Stimulated activated CD4-positive, alpha-beta T cell treated with anti-CD3 and anti-CD28 coated beads, Interleukin-1b, Interleukin-23, amount 100 ng/mL, for 48 hours (primary cell): ENCODE data around the gene LMX1B.
"Not testable (repeated sequence)": the region's sequence is repeated elsewhere in the genome, so short reads cannot be mapped to it uniquely, and the experiment has no call there.

Experiments
- DNase-seq: peaks from one replicate; pipeline ENCODE4 v3.0.0-alpha.2; 2020

LMX1B gene

DNA sequence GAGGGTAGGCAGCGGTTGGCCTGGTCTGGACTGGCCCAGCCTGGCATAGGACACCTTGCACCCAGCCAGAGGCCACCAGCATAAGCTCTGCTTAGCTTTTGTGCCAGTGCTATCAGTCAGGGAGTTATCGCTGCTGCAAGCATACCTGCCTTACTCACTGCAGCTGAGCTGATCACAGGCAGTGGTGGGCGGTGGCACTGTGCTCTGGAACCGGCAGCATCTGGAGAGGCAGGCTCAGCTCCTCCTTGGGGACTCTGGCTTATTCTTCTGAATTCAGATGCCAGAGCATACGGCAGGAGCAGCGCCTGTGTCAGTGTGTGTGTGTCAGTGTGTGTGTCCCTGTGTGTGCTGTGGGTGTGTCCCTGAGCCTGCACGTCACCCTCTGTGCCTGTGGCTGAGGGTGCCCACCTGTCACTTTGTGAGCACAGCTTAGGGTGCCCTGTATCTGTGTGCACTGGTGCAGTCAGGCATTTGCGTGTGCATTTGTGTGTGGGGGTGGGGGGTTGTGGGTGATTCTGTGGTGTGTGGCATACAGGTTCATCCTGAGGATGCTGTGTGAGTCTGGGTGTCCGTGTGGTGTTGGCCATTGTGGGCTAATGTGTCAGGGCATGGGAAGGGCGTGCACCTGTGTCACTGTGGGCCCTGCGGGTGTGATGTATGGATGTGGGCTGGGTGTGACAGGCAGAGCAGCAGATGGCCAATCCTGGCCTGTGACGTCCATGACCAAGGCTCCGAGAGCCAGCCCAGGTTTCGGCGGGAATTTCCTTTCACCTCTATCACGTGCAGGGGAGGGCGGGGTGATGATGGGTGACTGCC lies 23.5 kb downstream of the LMX1B start:
- DNase-seq: no peak

DNA sequence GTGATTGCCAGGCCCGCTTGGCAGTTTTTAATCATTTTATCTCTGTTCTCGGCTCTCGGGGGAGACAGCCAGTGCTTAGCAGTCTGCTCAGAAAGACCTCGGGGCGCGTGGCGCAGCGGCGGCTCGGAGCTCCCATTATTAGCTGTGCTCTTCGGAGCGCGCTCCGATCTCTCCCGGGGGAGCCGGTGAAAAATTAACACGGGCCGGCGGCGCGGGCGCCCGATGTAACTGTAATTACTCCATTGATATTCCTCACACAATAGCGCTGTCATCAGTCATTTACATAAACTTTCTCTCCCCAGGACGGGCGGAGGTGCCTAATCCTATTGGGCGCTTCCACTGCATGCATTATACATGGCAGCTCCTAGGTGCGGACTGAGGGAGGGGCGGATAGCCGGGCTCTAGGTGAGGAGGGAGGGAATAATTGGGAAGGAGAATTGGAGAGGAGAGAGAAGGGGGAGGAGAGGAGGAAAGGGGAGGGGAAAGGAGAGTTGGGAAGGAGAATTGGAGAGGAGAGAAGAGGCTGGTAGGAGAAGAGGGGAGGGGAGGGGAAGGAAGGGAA lies 24.9 kb downstream of the LMX1B start:
- DNase-seq: no peak

DNA sequence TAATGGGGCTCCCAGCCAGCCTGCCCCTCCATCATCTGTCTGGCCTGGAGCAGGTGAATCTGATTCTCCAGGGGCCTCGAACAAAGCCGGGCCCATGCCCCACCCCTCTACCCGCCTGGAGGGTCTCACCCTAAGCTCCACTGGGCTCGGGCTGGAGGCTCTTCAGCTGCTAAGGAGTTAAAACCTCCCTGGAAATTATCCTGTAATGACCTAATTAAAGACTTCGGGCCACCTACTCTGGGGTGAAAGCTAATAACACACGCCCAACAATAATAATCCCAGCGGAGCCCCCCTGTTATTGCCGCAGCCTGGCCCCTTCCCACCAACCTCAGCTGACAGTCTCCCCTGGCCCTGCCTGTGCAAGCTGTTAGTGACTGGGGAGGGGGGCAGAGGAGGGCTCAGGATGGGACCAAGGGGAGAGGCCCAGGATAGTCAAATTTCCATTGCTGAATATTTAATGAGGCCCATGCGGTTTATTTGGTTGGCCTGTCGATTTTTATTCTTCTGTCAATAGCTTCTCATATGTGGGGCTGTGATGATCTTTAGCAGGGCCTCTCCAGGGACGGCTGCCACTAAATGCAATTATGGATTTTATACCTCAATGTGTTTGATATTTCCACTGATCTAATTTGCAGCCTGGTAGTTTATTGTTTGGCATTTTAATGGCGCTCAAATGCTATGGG lies 25.7 kb downstream of the LMX1B start:
- no peak for DNase-seq

DNA sequence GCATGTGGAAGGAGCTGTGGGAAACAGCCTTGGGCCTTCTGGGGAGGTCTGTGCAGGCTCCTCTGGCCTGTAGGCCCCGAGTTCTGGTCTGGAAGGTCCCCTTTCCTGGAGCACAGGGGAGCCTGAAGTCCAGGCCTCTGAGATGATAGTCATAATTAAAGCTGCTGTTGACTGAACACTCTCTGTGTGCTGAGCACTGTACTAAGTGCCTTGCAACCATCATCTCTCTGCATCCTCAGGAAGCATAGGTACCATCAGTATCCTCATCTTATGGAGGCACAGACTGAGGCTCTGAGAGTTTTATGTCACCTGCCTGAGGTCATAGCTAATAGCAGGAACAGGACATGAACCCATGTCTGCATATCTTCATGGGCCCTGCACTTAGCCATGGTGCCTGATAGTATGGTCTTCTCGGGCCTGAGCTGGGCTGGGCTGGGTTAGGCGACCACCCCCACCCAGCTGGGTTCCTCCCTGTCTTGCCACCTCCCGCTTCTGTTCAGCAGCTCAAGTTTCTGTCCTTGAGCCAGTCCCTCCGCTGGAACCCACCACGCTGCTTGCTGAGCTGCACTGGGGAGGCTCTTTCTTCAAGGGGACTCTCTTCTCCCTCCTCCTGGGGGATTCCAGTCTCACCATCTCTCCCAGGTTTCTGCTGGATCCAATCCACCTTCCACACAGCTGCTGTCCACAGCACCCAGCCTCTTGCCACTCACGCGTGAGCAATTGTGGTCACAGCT lies 27.6 kb downstream of the LMX1B start:
- DNase-seq: no peak

DNA sequence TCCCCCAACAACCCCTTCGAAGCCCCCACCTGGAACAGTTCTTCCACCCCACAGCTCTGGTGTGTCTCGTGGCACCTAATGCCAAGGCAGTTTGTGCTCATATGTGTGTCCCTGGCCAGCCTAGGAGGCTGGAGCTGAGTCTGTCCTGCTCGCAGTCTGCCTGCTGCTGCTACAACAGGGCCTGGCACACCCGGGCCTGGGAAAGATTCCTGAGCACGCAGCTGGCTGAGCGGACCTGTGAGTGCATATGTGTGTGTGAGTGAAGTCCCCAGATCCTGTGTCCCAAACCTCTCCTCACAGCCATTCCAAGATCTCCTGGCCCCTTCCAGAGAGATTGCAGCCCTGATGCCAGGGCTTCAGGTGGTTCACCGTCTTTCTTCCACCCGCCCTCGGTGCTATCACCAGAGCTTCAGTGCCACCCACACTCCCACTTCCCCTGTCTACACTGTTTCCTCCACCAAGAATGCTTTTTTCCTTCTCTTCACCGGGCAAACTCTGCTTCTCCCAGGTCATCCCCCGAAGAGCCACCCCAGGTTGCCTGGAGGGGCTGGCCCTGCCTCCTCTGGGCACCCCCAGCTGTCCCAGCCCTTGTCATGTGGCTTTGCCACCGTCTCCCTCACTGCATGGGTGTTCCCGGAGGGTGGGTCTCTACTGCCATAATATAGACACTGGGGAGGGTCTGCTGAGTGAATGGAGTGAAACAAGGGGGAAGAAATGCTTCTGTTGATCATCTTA lies 28.4 kb downstream of the LMX1B start:
- DNase-seq: no peak

GRCh38 chr9:126642839-126643238 lies 29.1 kb downstream of the LMX1B start:
- no peak for DNase-seq

DNA sequence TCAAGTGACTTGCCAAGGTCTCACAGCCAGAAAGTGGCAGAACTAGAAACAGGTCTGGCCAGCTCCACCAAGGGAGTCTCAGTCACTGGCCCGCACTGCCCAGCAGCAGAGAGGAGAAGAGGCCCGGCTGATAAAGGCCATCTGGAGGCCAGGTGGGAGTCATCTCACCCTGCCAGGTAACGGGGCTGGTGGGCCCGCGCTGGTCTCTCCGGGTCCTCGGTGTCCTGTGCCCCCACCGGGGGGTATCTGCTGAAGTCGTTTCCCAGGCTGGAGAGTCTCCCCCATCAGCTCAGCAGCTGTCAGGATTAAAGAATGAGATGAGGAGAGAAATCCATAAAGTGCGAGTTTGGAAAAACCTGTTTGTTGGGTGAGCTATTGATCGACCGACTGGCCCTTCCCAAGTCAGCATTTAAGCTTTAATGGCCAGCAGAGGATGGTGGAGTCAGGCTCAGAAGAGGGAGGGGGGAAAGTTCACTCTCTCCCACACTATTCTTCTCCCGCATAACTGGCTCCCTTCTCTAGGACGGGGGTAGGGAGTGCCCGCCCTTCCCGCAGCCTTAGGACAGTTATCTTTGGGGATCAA lies 30.3 kb downstream of the LMX1B start:
- DNase-seq: no peak

DNA sequence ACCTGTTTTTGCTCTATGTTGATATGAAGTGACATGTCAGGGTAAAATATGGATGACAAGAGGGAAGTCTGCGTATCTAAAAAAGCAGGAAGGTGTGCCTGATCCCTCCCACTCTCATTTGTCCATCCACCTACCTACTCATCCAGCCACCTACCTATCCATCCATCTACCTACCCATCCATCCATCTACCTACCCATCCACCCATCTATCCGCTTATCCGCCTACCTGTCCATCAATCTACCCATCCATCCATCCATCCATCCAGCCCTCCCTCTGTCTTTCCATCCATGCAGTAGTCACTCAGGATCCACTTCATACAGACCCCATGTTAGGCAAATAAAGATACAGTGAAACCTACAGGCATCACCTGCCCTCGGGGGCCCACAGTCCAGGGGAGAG lies 32.4 kb downstream of the LMX1B start:
- no peak for DNase-seq

- DNase-seq: no peak
These were observed 34.1 kb downstream of the LMX1B start for GRCh38 chr9:126647585-126648411.

GRCh38 chr9:126649477-126649876 lies 35.7 kb downstream of the LMX1B start:
- DNase-seq: no peak

- DNase-seq: no peak
These were observed 36.9 kb downstream of the LMX1B start for GRCh38 chr9:126650404-126651341.

DNA sequence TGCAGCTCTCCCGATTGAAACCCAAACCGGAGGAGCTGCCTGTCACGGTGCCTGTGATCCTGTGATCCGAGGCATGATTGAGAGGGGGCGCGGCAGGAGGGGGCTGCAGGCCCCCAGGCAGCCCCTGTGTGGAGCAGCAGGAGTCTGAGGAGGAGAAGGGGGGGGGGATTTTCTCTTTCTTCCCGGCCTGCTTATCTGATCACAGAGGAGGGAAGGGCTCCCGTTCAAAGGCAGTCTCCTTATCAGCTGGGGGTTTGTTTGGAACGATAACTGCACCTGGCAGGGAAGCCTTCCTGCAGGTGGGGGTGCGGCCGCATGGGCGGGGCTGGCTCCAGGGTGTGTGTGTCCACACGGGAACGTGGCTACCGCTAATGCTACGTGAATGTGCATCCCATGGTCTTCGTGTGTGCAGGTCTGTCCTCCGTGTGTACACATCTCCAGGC lies 38.4 kb downstream of the LMX1B start:
- no peak for DNase-seq

- no peak for DNase-seq
These were observed 40.4 kb downstream of the LMX1B start for GRCh38 chr9:126654124-126654523.

DNA sequence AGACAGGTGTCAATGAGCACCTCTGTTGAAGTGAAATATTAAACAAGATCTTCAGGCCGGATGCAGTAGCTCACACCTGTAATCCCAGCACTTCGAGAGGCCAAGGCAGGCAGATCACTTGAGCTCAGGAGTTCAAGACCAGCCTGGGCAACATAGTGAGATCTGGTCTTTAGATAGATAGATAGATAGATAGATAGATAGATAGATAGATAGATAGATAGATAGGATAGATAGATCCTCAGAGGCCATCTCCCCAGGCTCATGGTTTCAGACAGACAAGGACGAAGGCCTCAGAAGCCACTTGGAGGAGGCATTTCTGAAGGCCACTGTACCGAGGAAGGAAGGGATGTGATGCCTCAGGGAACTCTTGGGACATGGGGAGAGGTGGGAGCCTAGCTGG lies 42.5 kb downstream of the LMX1B start:
- not testable (repeated sequence) for DNase-seq

DNA sequence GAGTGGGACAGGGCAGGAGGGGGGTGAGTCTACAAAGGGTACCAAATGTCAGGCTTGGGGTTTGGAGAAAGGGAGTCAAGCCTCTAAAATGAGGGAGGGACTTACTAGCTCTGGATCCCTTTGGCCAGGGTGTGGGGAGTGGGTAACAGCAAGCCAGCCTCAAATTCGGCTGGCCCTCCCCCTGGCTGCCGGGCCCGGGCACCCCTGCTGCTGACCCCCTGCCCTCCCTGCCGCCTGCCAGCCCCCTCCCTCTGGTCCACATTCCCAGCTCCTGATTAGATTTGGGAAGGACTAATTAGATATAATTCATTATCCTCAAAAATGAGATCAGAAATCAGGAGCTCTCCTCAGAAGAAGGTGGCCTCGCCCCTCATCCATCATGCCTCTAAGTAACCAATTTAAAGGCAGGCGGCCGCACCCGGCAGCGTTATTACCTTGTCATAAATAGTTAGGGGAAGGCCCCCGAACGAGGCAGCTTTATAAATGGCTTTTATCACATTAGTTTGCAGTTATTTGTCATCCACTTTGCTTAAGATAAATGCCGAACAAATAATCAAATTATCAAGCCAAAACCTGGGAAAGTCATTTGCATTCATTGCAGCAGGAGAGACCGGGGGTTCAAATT lies 44.6 kb downstream of the LMX1B start:
- no peak for DNase-seq

DNA sequence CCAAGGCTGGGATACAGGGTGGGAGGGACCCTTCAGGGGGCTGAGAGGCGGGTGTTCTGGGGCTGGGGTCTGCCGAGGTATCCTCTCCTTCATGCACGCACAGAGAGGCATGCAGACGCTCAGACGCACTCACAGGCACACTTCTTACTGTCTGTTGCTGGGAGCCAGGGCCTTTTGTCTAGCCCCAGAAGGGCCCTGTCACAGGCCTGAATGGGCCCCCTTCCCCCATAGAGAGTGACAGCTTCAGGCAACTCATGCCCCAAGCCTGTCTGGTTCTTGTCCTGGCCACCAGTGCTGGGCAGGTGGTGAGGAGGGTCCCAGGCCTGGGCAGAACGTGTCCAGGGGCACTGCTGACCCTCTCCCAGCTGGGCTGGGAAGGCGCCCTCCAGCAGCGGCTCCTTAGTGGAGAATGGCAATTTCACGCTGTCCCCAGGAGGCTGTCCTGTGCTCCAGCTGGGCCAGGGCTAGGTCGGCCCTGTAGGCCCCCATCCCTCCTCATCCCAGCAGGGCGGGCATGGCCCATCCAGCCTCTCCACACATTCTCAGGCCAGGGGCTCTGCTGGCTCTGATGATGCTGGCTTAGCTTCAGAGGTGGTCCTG lies 45.3 kb downstream of the LMX1B start:
- DNase-seq: no peak

DNA sequence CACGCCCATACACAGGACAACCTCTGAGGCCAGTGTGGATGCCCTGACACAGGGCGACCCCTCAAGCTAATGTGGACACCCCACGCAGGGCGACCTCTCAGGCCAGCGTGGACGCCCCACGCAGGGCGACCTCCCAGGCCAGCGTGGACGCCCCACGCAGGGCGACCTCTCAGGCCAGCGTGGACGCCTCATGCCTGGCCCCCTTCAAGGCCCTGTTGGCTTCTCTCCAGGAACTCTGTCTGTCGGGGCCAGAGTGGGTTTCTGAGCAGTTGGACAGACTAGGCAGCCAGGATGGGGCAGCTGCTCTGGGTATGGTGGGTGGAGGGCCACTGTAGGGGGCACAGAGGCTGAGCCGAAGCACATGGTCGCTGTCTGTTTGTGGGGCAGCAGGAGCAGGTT lies 47.4 kb downstream of the LMX1B start:
- DNase-seq: no peak

DNA sequence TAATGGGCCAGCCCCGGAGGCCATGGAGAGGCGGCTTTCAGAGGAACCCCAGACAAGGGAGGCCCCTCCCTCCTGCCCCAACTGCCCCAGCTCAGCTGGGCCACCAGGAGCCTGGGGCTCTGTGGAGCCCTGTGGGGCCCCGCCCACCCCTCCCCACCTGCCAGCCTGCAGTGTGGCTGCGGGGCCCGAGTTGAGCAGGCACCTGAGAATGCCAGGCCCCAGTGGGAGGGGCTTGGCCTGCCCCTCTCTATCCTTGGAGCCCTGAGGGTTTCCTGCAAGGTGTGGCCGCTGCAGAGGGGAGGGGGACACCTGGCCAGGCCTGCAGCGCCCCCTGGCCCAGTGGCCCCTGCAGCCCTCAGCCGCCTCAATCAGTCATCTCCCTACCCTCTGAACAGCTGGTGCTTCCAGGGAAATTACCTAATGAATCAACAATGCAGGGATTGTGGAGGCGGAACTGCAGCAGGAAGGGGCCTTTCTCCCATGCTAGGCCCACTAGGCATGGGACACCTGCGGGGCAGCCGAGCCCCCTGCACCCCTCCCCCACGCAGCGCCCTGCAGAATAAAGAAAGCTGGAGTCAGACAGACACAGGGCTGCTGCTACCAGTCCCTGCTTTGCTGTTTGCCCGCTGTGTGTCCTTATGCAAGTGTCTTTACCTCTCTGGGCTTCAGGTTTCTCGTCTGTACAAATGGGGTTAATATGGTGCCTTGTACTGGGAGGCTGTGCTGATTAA lies 48.0 kb downstream of the LMX1B start:
- no peak for DNase-seq

DNA sequence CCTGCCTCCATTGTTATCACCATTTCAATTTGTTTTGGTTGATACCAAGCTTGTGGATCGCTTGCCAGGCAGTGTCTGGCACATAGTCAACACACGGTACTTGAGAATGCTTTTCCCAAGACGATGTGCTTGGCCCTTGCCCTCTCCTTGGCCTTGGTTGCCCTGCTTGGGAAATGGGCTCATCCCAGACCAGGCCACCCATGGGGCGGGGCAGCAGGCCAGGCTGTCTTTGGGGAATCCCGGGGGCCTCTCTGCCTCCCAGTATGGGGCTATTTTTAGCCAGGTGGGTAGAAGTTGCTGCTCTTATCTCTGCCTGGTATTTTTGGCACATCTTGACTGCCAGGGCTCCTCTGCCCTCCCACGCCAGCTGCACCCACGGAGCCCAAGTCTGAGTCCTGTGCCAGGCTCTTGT lies 49.9 kb downstream of the LMX1B start:
- no peak for DNase-seq
